Cardiac fibroblast (primary cell): ENCODE results near the gene AK9.

Experiments
- DNase-seq, 2 donors: peaks; one replicate each; pipeline versions ENCODE4 v3.0.0 to v3.0.0-alpha.2; 2010; ENCODE audit warnings: low read depth in 2 of 2
- H3K4me3 ChIP-seq, 2 donors: replicated peaks in 1 of 2; 1 replicate in 1 of 2; 2 replicates in 1 of 2; pipeline ENCODE4 v1.5.1; 2011; ENCODE audit warnings: low read depth in 2 of 2, low read length in 2 of 2, mild to moderate bottlenecking in 2 of 2, moderate library complexity in 1 of 2
- TF ChIP-seq, protein P1 (sequence below): IDR thresholded peaks from one replicate; pipeline ENCODE4 v1.5.1; 2011; ENCODE audit warnings: low read depth, mild to moderate bottlenecking, low read length, inconsistent platforms

The AK9 gene

DNA sequence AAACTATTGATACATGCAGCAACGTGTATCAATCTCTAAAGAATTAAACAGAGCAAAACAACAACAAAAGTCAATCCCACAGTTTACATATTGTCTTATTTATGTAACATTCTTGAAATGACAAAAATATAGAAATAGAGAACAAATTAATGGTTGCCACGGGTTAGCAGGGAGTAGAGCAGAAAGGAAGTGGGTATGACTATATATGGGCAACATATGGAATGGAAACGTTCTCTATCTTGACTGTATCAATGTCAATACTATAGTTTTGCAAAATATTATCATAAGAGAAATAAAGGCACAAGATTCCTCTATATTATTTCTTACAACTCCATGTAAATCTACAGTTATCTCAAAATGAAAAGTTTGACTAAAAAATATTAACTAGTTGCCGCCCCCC is 12.8 kb downstream of the AK9 start:
- no peak for DNase-seq

DNA sequence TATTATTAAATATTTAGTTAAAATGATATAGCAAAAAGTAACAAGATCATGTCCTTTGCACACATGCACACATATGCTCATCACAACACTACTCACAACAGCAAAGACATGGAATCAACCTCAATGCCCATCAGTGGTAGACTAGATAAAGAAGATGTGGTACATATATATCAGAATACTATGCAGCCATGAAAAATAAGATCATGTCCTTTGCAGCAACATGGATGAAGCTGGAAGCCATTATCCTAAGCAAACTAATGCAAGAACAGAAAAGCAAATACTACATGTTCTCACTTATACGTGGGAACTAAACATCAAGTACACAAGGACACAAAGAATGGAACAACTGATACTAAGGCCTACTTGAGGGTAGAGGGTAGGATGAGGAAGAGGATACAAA is 14.3 kb downstream of the AK9 start:
- no peak for DNase-seq
- no peak overlapping the region for H3K4me3 ChIP-seq
- TF ChIP-seq, protein P1, sequence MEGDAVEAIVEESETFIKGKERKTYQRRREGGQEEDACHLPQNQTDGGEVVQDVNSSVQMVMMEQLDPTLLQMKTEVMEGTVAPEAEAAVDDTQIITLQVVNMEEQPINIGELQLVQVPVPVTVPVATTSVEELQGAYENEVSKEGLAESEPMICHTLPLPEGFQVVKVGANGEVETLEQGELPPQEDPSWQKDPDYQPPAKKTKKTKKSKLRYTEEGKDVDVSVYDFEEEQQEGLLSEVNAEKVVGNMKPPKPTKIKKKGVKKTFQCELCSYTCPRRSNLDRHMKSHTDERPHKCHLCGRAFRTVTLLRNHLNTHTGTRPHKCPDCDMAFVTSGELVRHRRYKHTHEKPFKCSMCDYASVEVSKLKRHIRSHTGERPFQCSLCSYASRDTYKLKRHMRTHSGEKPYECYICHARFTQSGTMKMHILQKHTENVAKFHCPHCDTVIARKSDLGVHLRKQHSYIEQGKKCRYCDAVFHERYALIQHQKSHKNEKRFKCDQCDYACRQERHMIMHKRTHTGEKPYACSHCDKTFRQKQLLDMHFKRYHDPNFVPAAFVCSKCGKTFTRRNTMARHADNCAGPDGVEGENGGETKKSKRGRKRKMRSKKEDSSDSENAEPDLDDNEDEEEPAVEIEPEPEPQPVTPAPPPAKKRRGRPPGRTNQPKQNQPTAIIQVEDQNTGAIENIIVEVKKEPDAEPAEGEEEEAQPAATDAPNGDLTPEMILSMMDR: no peak

More for the DNA sequence above, 12.8 kb downstream of the AK9 start:
- H3K4me3 ChIP-seq: no peak overlapping the region
- TF ChIP-seq, protein P1: no peak

DNA sequence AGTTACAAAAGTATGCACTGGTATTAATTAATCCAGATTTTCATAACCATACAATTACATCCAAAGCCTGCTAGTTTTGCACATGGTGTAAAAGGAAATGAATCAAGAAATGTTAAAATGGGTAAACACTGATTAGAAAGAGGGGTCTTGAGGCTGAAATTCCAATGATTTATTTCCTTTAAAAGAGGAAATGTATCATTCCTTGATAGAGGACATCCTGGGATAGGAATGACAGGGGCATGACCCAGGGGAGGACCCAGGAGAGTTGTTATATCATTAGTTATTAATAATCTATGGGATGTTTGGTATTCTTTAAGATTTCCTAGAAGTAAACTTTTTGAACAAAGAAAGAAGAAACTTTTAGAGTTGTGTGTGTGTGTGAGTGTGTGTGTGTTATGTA is 18.2 kb downstream of the AK9 start:
- no peak overlapping the region for H3K4me3 ChIP-seq
- DNase-seq: no peak
- TF ChIP-seq, protein P1: no peak

DNA sequence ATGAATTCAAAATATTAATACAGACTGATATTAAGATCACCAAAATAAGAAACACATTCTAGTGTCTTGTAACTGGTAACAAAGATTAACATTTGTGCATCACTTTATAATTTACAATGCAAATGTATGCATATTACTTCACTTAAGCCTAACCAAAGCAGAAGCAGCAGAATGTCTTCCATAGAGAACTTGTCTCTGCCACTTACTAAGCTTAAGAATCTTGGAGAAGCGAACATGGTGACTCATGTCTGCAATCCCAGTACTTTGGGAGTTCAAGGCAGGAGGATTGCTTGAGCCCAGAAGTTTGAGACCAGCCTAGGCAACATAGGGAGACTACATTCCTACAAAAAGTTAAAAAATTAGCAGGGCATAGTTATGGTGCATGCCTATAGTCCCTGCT is 18.8 kb downstream of the AK9 start:
- no peak overlapping the region for H3K4me3 ChIP-seq
- DNase-seq: peak; percentile 18 to 47
- TF ChIP-seq, protein P1: no peak

DNA sequence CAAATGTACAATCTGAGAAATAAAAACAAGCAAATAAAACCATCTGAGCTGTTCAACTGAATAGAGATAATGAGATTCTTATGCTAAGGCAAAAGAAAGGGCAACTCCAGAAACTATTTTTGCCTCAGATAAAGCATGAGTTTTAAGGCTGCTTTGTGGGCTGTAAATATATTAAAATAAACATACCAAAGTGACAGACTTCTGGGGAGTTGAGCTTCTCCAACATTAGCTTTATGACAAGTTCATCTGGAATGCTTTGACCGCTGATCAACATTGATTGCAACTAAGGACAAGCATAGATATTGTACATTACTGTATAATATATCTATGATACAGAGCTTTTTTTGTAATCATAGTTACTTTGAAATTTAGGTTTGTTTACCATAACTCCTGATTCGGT is 19.3 kb downstream of the AK9 start:
- TF ChIP-seq, protein P1: no peak
- no peak overlapping the region for H3K4me3 ChIP-seq
- DNase-seq: peak; percentile 25 to 49

DNA sequence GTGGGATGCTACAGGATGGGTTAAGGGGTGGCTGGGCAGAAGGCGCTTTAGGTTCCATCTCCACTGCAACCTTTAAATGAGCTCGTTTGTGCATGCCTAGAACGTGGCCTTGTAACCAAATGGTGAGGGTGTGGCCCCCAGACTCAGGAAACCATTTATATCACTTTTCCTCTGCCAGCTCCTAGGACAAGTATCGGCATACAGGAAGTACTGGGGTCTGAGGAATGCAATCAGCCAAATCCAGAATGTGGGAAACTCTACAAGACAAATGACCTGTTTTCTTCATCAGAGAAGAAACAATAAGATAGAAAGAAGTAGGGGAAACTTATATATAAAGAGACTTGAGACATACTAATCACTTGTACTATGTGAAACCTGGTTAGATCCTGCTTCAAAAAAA is 21.2 kb downstream of the AK9 start:
- H3K4me3 ChIP-seq: no peak overlapping the region
- TF ChIP-seq, protein P1: no peak
- DNase-seq: no peak

DNA sequence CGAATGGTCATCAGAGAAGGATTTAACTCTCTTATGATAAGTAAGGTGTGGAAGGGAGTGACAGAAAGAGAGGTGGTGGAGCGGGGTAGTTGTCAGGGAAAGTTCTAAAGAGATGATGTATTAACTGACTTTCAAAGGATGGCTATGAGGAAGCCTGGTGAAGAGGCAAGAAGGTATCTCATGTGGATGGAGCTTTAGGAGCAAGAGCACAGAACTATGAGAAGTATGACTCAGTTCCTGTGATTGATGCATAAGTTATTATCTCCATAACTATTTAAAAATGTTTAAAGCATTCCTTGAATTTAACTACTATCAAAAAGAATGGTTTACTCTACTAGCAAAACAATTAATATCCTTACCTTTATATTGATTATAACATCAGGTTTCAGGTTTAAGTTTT is 28.8 kb downstream of the AK9 start:
- TF ChIP-seq, protein P1: no peak
- H3K4me3 ChIP-seq: no peak overlapping the region
- peak in 1 of 2 donors; percentile 41 for DNase-seq
